ENCODE results near the gene INSYN2B.

DNA sequence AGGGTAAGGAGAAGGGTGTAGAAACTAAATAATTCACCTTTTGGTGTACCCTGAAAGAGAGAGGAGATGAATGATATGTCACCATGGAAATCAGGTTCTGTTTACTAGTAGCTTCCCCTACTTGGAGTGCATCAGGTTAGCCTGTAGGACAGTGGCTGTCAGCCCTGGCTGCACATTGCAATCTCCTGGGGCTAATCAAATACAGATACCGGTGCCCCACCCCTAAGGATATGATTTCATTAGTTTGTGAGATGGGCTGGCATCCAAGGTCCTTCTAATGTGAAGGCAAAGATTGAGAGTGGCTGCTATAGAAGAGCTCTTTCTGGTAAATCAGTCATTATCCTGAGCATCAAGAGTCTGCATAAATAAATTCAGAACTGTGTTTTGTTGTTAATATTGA lies 47.2 kb downstream of the INSYN2B start:
- TF ChIP-seq, protein P1, sequence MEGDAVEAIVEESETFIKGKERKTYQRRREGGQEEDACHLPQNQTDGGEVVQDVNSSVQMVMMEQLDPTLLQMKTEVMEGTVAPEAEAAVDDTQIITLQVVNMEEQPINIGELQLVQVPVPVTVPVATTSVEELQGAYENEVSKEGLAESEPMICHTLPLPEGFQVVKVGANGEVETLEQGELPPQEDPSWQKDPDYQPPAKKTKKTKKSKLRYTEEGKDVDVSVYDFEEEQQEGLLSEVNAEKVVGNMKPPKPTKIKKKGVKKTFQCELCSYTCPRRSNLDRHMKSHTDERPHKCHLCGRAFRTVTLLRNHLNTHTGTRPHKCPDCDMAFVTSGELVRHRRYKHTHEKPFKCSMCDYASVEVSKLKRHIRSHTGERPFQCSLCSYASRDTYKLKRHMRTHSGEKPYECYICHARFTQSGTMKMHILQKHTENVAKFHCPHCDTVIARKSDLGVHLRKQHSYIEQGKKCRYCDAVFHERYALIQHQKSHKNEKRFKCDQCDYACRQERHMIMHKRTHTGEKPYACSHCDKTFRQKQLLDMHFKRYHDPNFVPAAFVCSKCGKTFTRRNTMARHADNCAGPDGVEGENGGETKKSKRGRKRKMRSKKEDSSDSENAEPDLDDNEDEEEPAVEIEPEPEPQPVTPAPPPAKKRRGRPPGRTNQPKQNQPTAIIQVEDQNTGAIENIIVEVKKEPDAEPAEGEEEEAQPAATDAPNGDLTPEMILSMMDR (optimal IDR thresholded peaks at IDR 0.05 in 1 of 3, IDR thresholded peaks at IDR 0.05 in 1 of 3, conservative IDR thresholded peaks at IDR 0.05 in 1 of 3; ENCODE audit: extremely low read depth in 1 of 3, insufficient read depth in 2 of 3, low read length in 3 of 3) = no peak
- no peak for TF ChIP-seq EZH2 (IDR thresholded peaks at IDR 0.05; ENCODE audit: low read length)
